NCI-H1436 (cell line): ENCODE measurements around the gene MYH9.
"Not testable (repeated sequence)": the region's sequence is repeated elsewhere in the genome, so short reads cannot be mapped to it uniquely, and the experiment has no call there.

Experiments used
- DNase-seq: peaks from one replicate; lab custom pipeline; 2025; lab: John Stamatoyannopoulos, UW

Gene MYH9

DNA sequence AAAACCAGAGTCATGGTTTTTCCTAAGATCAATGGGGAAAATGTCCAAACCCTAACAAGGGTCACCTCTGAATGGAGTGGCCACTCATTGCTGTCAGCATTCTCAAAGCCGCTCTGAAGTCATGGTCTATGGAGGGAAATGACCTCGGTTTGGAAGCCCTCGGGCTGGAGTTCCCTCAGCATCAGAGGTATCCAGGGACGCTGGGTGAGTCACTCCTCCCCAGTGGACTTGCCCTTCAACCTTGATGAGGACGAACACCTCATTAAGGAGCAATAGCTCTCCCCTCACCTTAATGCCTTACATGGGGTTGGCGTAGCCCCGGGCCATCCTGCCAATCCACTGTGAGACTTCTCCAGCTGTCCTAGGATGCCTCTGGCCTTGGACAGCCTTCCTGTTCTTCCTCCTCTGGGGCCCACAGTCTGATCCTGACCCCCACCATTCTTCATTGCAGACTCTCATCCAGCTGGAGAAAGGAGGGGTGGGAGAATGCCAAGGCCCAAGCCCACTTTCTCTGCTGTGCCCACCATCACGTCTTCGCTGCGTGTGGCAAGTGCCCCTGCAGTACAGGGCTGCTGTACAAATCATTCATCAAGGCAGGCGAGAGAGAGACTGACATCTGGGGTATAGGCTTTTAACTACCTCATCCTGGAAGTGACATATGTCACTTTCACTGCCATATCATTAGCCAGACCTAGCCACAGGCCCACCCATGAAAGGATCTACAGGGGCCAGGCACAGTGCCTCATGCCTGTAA lies 25.4 kb upstream of the MYH9 start:
- DNase-seq = no peak

- no peak for DNase-seq
These were observed 24.0 kb upstream of the MYH9 start for GRCh38 chr22:36411589-36412258.

- DNase-seq = peak; percentile 98
These were observed 22.4 kb upstream of the MYH9 start for GRCh38 chr22:36409911-36410756.

GRCh38 chr22:36409554-36409910 lies 21.8 kb upstream of the MYH9 start:
- not testable (repeated sequence) for DNase-seq

- no peak for DNase-seq
These were observed 21.3 kb upstream of the MYH9 start for GRCh38 chr22:36409056-36409455.

GRCh38 chr22:36406721-36407120 lies 19.0 kb upstream of the MYH9 start:
- DNase-seq = no peak

DNA sequence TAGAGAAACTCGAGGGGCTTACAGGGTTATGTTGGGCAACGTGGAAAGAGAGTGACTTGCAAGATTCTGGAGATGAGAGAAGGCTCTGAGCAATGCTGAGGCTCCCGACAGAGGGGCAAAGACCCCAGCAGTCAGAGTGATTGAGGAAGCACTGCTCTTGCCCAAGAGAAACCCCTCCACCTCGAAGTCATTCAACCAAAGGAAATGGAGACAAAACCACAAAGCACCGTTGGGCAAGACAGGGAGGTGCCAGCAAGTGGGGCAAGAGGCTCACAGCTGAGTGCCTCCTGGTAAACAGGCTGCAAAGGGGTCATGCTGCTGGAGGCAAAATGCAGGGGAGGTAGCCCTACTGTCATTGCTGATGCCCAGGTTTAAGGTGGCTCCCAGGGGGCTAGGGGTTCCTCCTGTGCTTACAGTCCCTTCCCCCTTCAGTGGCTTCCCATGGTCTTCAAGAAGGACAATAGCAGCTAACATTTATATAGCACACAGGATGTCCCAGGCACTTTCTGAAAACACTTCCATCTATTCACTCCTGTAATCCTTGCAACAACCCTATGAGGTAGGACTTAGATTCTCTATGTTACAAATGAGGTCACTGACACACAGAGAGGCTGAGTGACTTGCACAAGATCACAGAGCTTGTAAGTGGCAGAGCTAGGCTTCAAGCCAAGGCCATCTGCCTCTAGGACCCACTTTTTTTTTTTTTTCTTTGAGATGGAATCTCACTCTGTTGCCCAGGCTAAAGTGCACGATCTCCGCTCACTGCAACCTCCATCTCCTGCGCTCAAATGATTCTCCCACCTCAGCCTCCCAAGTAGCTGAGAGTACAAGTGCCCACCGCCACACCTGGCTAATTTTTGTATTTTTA lies 18.1 kb upstream of the MYH9 start:
- DNase-seq = no peak

- no peak for DNase-seq
These were observed 17.5 kb upstream of the MYH9 start for GRCh38 chr22:36405221-36405661.

DNA sequence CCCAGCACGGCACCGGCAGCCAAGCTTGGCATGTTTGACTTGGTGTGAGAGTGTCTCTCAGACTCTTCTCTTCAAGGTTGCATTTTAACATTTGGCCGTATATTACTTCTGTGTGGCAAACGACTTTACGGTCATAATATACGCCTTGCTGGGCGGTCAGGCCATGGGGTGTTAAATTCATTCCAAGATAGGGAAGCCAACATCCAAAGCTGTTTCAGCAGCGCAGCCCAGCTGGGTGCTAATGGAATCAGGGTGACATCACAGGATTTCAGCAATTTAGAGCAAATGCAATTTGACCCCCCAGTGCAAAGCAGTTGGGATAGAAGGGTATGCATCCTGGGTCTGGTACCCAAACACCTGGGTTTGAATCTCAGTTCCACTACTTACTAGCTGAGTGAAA lies 16.7 kb upstream of the MYH9 start:
- DNase-seq = no peak

DNA sequence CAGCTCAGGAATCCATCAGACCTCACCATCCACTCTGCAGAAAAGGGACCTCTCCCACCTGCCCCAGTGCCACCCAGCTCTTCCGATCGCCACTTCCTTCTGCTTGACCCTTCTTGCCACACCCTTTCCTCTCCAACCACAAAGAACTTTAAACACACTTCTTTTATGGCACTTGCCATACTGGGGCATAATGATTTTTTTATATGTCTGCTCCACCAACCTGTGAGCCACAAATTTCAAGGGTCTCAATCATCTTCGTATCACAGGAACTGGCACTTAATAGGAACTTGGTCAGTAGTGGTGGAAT lies 11.7 kb upstream of the MYH9 start:
- no peak for DNase-seq

GRCh38 chr22:36398601-36399471 lies 11.1 kb upstream of the MYH9 start:
- no peak for DNase-seq

GRCh38 chr22:36397131-36398093 lies 9.6 kb upstream of the MYH9 start:
- DNase-seq = no peak

- DNase-seq = no peak
These were observed 8.1 kb upstream of the MYH9 start for GRCh38 chr22:36395915-36396314.

DNA sequence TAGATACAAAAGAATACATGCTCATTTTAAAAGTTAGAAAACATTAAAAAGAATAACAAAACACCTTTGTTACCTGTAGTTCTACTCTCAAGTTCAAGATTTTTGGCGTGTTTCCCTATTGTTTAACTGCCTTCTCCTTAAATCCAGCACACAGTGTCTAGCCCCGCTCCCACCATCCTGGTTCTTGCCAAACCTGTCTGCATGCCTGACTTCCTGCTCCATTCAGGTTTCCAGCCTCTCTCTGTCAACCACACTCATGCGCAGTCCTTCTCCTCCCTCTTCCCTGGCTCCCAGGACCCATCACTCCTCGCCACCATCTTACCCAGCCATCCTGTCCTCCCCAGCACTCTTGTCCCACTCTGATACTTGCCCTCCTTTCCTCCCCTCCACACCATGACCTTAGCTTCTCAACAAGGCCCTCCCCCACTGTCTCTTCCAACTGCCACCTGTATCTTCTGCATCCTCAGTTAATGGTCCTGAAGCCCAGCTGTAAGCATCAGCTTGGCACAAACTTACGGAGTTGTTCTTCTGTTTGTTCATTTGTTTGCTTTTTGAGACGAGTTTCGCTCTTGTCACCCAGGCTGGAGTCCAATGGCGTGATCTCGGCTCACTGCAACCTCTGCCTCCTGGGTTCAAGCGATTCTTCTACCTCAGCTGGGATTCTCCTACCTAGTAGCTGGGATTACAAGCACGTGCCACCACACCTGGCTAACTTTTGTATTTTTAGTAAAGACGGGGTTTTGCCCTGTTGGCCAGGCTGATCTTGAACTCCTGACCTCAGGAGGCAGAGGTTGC lies 7.5 kb upstream of the MYH9 start:
- no peak for DNase-seq

GRCh38 chr22:36391638-36392037 lies 3.9 kb upstream of the MYH9 start:
- DNase-seq = no peak

- DNase-seq = not testable (repeated sequence)
These were observed 1.4 kb upstream of the MYH9 start for GRCh38 chr22:36389122-36389521.

GRCh38 chr22:36387709-36387958 lies 133 bp downstream of the MYH9 start:
- no peak for DNase-seq

DNA sequence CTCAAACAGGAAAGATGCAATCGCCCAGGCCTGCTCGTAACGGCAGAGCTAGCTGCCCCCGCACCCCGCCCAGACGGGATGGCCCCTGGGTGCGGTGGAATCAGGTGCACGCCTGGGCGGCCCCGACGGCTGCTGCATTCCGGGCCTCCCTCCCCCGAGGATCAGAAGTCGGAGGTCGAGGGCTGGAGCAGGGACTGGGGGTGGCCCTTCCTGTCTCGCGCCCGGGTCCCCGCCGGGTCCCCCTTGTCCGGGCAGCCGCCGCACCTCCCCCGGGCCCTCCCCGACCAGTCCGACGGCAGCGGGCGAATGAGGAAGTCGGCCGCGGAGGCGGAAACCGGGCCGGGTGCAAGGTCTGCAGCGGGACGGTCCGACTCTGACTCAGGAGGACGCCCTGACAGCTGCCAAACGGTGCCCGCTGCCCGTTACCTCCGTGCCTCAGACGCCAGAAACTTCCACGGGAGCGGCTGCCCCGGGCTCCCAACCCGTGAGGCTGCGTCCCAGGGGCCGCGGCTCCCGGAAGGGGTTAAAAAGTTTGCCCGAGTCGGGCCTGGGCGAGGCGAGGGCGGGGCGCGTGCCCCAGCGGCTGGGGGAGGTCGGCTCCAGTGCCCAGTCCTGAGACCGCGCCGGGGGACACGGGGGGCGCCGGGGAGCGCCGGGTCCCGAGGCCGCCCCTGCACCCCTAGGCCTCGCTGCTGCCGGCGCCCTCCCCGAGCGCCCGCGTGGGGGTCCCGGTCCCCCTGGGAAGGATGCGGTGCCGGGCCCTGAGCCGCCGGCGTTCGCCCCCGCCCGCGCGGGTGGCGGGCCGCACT lies 663 bp downstream of the MYH9 start:
- no peak for DNase-seq
